GM12865 (cell line): ENCODE results near the gene LMF1.
A peak's percentile ranks its signal among the peaks of the same experiment; 100 is the strongest.

ENCODE experiments used
- DNase-seq: peaks from one replicate; pipeline ENCODE4 v3.0.0; 2010; ENCODE audit warnings: low read depth
- H3K4me3 ChIP-seq: 2 replicates; pipeline ENCODE4 v1.5.1; 2011; ENCODE audit warnings: mild to moderate bottlenecking, low read depth, low read length, control low read depth
- CTCF ChIP-seq: IDR thresholded peaks from 2 replicates; pipeline ENCODE4 v1.5.1; 2011; ENCODE audit warnings: low read length, control low read depth, low read depth, inconsistent platforms; ENCODE audit not compliant: insufficient read depth; ENCODE audit errors: missing control alignments

LMF1 gene

GRCh38 chr16:807347-808084, 163.3 kb downstream of the LMF1 start:
- peak; percentile 96 for DNase-seq
- TF ChIP-seq CTCF, result no peak

GRCh38 chr16:805474-805873, 165.3 kb downstream of the LMF1 start:
- no peak for TF ChIP-seq CTCF

More at GRCh38 chr16:807347-808084, 163.3 kb downstream of the LMF1 start:
- peak overlapping the region; percentile 72 for H3K4me3 ChIP-seq

GRCh38 chr16:804193-805048, 166.4 kb downstream of the LMF1 start:
- no peak for DNase-seq
- no peak overlapping the region for H3K4me3 ChIP-seq
- TF ChIP-seq CTCF, result no peak

More at GRCh38 chr16:805474-805873, 165.3 kb downstream of the LMF1 start:
- peak; percentile 3 for DNase-seq
- H3K4me3 ChIP-seq, result no peak overlapping the region

GRCh38 chr16:803754-804080, 167.1 kb downstream of the LMF1 start:
- H3K4me3 ChIP-seq, result no peak overlapping the region
- TF ChIP-seq CTCF, result no peak
- no peak for DNase-seq
